ENCODE measurements around the gene CDH23. TPM values are rescaled to one million over a fixed set of nuclear protein-coding genes. Genes with fewer than 3 reads are reported as not detected.

Gene CDH23
- total and polyA plus RNA-seq, 8 donors = 3.4 to 64.6 (median 9.9) TPM

DNA sequence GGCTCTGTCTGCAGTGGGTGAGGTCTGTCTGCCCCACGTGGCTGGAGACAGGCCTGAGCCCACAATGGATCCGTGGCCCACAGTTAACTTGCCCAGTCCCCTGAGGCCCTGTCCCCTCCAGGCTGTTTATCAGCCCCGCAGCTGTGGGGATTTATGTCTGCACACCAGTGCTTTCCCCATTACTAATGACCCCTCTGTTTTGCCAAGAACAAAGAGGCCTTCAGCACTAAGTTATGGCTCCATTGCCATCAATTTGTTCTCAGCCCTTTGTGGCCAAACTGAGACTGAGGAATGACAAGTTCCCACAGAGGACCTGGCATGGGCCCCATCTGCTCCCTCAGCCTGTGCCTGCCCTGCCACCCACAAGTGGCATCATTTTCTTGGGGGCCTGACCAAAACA is 184.7 kb downstream of the CDH23 start:
- H3K36me3 ChIP-seq = no peaks in the 10 kb centered on the region
- DNase-seq (no peak), FAIRE-seq (no peak), ATAC-seq (no peak)
- no peak overlapping the region for H3K4me3 ChIP-seq
- intact Hi-C loops (cut with DNase I) = no loop called here
- no peaks in the 10 kb centered on the region for H3K4me1 ChIP-seq
- H3K27ac ChIP-seq = no peak overlapping the region
- TF ChIP-seq CTCF (IDR thresholded peaks at IDR 0.05) = no peak
- H3K27me3 ChIP-seq = no peaks in the 10 kb centered on the region
- WGBS, 2 donors = 45 to 60% methylated on average over 3 of the region's 3 CpGs
- no peaks in the 10 kb centered on the region for H3K9me3 ChIP-seq

GRCh38 chr10:71582019-71582418 is 185.3 kb downstream of the CDH23 start:
- Histone ChIP-seq H3K27ac (no peak overlapping the region), H3K9me3 (no peaks in the 10 kb centered on the region), H3K4me3 (no peak overlapping the region), H3K27me3 (no peaks in the 10 kb centered on the region), H3K36me3 (no peaks in the 10 kb centered on the region), H3K4me1 (no peaks in the 10 kb centered on the region)
- ATAC-seq = peak in 2 of 4 donors; percentile 47 to 66
- no peak for TF ChIP-seq CTCF (IDR thresholded peaks at IDR 0.05)
- FAIRE-seq = no peak
- intact Hi-C loops (cut with DNase I) = no loop called here
- 60 to 68% methylated on average over 3 of the region's 3 CpGs for WGBS, 2 donors
- no peak for DNase-seq

GRCh38 chr10:71582506-71583475 is 186.1 kb downstream of the CDH23 start:
- Histone ChIP-seq H3K9me3 (no peaks in the 10 kb centered on the region), H3K27ac (no peak overlapping the region), H3K4me3 (no peak overlapping the region), H3K27me3 (no peaks in the 10 kb centered on the region), H3K36me3 (no peaks in the 10 kb centered on the region), H3K4me1 (no peaks in the 10 kb centered on the region)
- no peak for DNase-seq
- FAIRE-seq = no peak
- no peak for ATAC-seq
- TF ChIP-seq CTCF (IDR thresholded peaks at IDR 0.05) = no peak
- WGBS, 2 donors = 67 to 76% methylated on average over 21 of the region's 21 CpGs
- intact Hi-C loops (cut with DNase I) = no loop called here

- Histone ChIP-seq H3K4me3 (no peak overlapping the region), H3K27ac (no peak overlapping the region), H3K4me1 (no peaks in the 10 kb centered on the region), H3K36me3 (no peaks in the 10 kb centered on the region), H3K27me3 (no peaks in the 10 kb centered on the region), H3K9me3 (no peaks in the 10 kb centered on the region)
- intact Hi-C loops (cut with DNase I) = no loop called here
- no peak for ATAC-seq
- no peak for FAIRE-seq
- 69 to 71% methylated on average over 5 of the region's 5 CpGs for WGBS, 2 donors
- no peak for DNase-seq
- no peak for TF ChIP-seq CTCF (IDR thresholded peaks at IDR 0.05)
These were observed 187.7 kb downstream of the CDH23 start for GRCh38 chr10:71584461-71584860.
